GM19025 (cell line): ENCODE results near the gene PRND.
"Not testable (repeated sequence)": the region's sequence is repeated elsewhere in the genome, so short reads cannot be mapped to it uniquely, and the experiment has no call there.

ENCODE experiments used
- ATAC-seq: cut with Tn5 transposase; IDR thresholded peaks from one replicate; pipeline ENCODE4 v1.9.1; 2021; ENCODE audit warnings: mild to moderate bottlenecking, low read depth, moderate library complexity; ENCODE audit not compliant: unreplicated experiment

The PRND gene

GRCh38 chr20:4721719-4722118, at the start of gene PRND:
Gene PRND, plus strand, starts transcription at chr20:4721909. Its CDS starts 2,643 bp downstream, at chr20:4724552.
- ATAC-seq, result no peak

GRCh38 chr20:4672948-4673347, 48.8 kb upstream of the PRND start:
- no peak for ATAC-seq

- ATAC-seq, result no peak
Observed at GRCh38 chr20:4673371-4674001, 48.2 kb upstream of the PRND start.

- no peak for ATAC-seq
Observed at GRCh38 chr20:4674672-4675071, 47.0 kb upstream of the PRND start.

GRCh38 chr20:4677846-4678245, 43.9 kb upstream of the PRND start:
- ATAC-seq, result no peak

GRCh38 chr20:4681401-4681800, 40.3 kb upstream of the PRND start:
- ATAC-seq, result no peak

GRCh38 chr20:4681991-4682401, 39.7 kb upstream of the PRND start:
- no peak for ATAC-seq

GRCh38 chr20:4682682-4683081, 39.0 kb upstream of the PRND start:
- no peak for ATAC-seq

- no peak for ATAC-seq
Observed at GRCh38 chr20:4683261-4683660, 38.4 kb upstream of the PRND start.

GRCh38 chr20:4684837-4685413, 36.8 kb upstream of the PRND start:
- no peak for ATAC-seq

- no peak for ATAC-seq
Observed at GRCh38 chr20:4685923-4686221, 35.8 kb upstream of the PRND start.

- no peak for ATAC-seq
Observed at GRCh38 chr20:4688305-4688704, 33.4 kb upstream of the PRND start.

- ATAC-seq, result no peak
Observed at GRCh38 chr20:4689220-4689619, 32.5 kb upstream of the PRND start.

- no peak for ATAC-seq
Observed at GRCh38 chr20:4691753-4692152, 30.0 kb upstream of the PRND start.

GRCh38 chr20:4694076-4694475, 27.6 kb upstream of the PRND start:
- ATAC-seq, result no peak

- no peak for ATAC-seq
Observed at GRCh38 chr20:4697189-4697830, 24.4 kb upstream of the PRND start.

- ATAC-seq, result no peak
Observed at GRCh38 chr20:4697831-4698221, 23.9 kb upstream of the PRND start.

GRCh38 chr20:4699216-4699615, 22.5 kb upstream of the PRND start:
- no peak for ATAC-seq

- ATAC-seq, result no peak
Observed at GRCh38 chr20:4699957-4700356, 21.8 kb upstream of the PRND start.

GRCh38 chr20:4702562-4703280, 19.0 kb upstream of the PRND start:
- no peak for ATAC-seq

GRCh38 chr20:4703281-4703676, 18.4 kb upstream of the PRND start:
- ATAC-seq, result no peak

GRCh38 chr20:4706941-4707340, 14.8 kb upstream of the PRND start:
- ATAC-seq, result not testable (repeated sequence)
